C4-2B (cell line): ENCODE results near the gene ISL2.

Source experiments
- CTCF ChIP-seq: fragments of 450-650 bp; conservative IDR thresholded peaks from 2 replicates; pipeline ENCODE4 v1.5.1; 2017; ENCODE audit warnings: mild to moderate bottlenecking
- ZFX ChIP-seq: fragments of 450-650 bp; IDR thresholded peaks from 2 replicates; pipeline ENCODE4 v1.6.1; 2017

GRCh38 chr15:76376816-76377215, 40.2 kb downstream of the ISL2 start:
- TF ChIP-seq CTCF: no peak
- TF ChIP-seq ZFX: no peak
